C4-2B (cell line): ENCODE data around the gene ADARB2.

ENCODE experiments used
- H3K27ac ChIP-seq: fragments of 450-650 bp; 2 replicates; pipeline ENCODE4 v1.5.1; 2017
- ZFX ChIP-seq: fragments of 450-650 bp; IDR thresholded peaks from 2 replicates; pipeline ENCODE4 v1.6.1; 2017
- TF ChIP-seq, protein P1 (sequence below): fragments of 450-650 bp; conservative IDR thresholded peaks from 2 replicates; pipeline ENCODE4 v1.5.1; 2017; ENCODE audit warnings: mild to moderate bottlenecking

The ADARB2 gene

DNA sequence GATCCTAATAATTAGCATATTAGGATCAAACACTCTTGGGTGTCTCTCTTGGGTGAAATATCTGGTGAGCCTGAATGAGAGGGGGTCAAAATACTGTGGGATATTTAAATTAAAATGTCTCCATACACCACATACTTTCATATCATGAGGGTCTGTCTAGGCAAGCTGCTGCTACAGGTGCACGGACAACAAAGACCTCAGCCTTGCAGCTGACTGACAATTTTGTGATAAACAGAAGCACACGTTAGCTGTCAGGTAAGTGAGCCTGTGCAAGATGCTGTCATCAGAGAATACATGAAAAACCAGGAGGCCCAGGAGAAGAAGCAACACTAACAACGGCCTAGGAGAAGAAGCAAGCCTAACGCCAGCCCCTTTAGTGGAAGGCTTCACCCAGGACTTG is 247.5 kb downstream of the ADARB2 start:
- no peak overlapping the region for H3K27ac ChIP-seq
- TF ChIP-seq, protein P1, sequence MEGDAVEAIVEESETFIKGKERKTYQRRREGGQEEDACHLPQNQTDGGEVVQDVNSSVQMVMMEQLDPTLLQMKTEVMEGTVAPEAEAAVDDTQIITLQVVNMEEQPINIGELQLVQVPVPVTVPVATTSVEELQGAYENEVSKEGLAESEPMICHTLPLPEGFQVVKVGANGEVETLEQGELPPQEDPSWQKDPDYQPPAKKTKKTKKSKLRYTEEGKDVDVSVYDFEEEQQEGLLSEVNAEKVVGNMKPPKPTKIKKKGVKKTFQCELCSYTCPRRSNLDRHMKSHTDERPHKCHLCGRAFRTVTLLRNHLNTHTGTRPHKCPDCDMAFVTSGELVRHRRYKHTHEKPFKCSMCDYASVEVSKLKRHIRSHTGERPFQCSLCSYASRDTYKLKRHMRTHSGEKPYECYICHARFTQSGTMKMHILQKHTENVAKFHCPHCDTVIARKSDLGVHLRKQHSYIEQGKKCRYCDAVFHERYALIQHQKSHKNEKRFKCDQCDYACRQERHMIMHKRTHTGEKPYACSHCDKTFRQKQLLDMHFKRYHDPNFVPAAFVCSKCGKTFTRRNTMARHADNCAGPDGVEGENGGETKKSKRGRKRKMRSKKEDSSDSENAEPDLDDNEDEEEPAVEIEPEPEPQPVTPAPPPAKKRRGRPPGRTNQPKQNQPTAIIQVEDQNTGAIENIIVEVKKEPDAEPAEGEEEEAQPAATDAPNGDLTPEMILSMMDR = no peak
- TF ChIP-seq ZFX = no peak

DNA sequence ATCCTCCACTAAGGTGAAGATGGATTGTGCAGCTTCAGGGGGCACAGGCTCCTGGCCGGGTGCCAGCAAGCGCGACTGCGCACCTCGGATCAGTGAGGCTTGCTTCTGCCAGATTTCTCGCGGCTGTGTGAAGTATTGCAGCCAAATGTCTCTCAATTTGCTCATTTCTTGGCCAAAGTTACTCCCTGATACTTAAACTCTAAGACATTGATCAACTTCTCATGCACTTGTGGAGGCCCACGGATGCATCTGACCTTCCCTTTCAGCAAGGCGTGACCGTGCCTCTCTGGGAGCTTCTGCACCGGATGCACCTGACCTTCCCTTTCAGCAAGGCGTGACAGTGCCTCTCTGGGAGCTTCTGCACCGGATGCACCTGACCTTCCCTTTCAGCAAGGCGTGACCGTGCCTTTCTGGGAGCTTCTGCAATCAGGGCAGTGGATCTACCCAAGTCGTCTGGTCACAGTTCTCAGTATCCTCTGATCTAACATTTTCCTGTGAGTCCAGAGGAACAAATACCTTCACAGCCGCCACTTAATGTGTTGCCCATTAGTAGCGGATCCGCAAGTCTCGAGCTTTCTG is 248.3 kb downstream of the ADARB2 start:
- H3K27ac ChIP-seq = no peak overlapping the region
- no peak for TF ChIP-seq ZFX
- TF ChIP-seq, protein P1 = no peak

DNA sequence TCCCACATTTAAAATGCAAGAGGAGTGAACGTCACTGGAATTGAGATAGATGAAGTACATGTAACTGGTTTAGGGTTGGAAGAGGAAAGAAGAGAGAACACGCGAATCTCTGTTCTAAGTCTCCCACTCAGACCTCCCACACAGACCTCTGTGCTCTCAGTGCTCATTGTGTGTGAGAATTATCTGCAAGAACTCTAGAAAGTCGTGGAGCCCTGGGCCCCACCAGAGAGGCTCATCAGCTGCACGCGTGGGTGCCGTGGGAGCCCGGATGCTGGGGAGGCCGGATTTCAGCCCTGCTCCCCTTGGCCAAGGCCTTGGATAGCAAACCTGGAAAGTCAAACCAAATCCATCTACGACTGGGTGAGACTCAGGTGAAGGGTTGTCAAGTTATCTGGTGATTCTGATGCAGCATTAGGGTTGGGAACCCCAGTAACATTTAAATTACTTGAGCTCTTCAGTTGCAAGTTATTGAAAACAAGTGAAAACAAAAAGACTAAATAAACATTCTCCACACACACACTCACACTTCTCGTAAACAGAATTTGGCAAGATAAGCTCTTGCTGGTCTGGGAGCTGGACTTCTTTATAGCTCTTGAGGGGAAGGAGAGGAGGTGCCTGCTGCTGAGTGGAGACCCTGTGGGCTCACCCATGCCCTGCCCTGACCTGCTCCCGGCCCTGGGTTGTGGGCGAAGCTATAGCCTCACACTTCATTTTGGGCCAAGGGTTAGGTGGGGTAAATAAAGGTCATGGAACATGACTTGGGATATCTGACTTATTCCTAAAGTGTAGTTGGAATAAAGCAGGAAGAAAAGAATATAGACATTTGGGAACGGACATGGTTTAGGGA is 250.3 kb downstream of the ADARB2 start:
- peak overlapping the region; percentile 6; the same call in 1 of the 2 replicates for H3K27ac ChIP-seq
- no peak for TF ChIP-seq ZFX
- TF ChIP-seq, protein P1 = no peak

DNA sequence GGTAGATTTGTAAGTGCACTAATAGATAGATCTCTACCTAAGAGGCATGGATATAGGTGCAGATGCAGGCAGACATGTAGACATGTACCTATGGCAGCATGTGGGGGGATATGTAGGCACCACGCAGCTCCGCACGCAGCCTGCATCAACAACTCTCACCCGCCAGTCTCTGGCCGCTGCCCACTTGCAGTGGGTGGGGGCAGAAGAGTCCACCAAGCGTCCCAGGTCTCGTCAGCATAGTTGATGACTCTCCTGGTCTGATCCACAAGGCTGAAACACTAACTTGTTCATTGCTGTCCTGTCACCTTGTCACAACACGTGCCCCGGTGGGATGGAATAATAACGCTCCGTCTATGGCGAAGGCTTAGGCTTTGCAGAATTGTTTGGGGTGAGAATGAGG is 252.0 kb downstream of the ADARB2 start:
- TF ChIP-seq, protein P1 = no peak
- no peak for TF ChIP-seq ZFX
- H3K27ac ChIP-seq = no peak overlapping the region

DNA sequence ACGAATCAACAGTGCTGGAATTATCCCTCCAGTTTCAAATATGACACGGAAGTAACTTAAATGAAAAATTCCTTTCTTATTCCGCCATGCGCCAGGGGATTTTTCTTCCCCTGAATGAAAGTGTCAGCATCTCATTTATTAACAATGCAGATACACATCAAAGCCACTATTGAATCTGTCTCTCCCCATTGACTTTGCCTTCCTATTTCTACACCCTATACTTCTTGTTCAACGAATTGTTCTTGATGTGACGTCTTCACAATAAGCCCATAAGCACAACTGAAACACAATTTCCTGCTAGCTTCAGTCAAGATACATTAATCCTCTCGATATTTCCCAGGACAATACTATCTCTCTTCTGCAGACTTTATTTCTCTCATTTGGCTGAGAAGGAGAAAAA is 253.5 kb downstream of the ADARB2 start:
- no peak for TF ChIP-seq ZFX
- TF ChIP-seq, protein P1 = no peak
- H3K27ac ChIP-seq = no peak overlapping the region

DNA sequence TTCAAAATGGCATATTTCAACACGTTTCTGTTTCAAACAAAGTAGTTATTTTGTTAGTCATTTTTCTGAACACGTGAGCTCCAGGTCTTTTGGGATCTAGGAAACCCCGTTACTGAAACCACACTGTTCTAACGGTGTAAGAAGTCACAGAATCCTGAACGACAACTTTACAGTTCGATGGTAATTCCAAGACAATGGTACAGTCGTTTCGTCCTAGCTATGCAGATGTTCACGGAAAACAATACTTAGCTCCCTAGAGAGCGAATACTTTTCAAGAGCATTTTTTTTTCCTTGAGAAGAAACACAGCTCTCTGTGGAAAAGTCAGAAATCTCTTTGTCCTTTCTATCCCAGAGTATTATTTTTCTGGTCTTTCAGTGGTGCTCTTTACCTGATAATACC is 254.1 kb downstream of the ADARB2 start:
- H3K27ac ChIP-seq = no peak overlapping the region
- TF ChIP-seq, protein P1 = no peak
- TF ChIP-seq ZFX = no peak

DNA sequence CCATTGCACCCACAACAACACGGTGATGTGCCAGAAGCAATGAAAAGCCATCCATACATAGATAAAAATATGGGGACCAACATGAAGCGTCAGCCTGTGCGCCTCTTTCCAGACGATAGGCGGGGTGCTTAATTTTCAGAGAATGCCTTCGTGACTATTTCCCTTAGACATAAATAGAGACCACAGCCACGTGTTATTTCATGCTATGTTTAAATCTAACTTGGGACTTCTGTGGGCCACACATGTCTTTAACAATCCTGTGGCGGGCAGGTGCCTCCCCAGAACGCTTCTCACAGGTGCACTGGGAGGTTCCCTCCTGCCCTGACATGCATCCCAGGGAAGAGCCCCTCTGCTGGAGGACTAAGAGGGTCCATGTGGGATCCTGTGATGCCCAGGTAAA is 259.7 kb downstream of the ADARB2 start:
- no peak overlapping the region for H3K27ac ChIP-seq
- TF ChIP-seq, protein P1 = no peak
- TF ChIP-seq ZFX = no peak
